ENCODE results near the gene NLRC5.

- TF ChIP-seq CTCF (IDR thresholded peaks at IDR 0.05) (no peak), POLR2AphosphoS5 (IDR thresholded peaks at IDR 0.05) (no peak)
Observed at GRCh38 chr16:57025941-57026777, 36.8 kb downstream of the NLRC5 start.
